Activated naive CD8-positive, alpha-beta T cell treated with anti-CD3 and anti-CD28 coated beads, Interleukin-2, amount 50 U/mL, for 24 hours (primary cell): ENCODE data around the gene SARS2.
"Not testable (repeated sequence)": the region's sequence is repeated elsewhere in the genome, so short reads cannot be mapped to it uniquely, and the experiment has no call there.

Source experiments
- ATAC-seq: fragments of 150-1000 bp; cut with Tn5 transposase; one replicate; pipeline ENCODE4 v1.10.0; 2021
- DNase-seq: peaks from one replicate; pipeline ENCODE4 v3.0.0; 2021
- H3K27ac Mint-ChIP-seq: one replicate; pipeline ENCODE4 v1.8.0; 2021; ENCODE audit warnings: mild to moderate bottlenecking, mixed read lengths
- H3K27me3 Mint-ChIP-seq: one replicate; pipeline ENCODE4 v1.8.0; 2021; ENCODE audit warnings: mixed read lengths
- H3K36me3 Mint-ChIP-seq: one replicate; pipeline ENCODE4 v1.8.0; 2021; ENCODE audit warnings: low read depth, mixed read lengths
- H3K4me1 Mint-ChIP-seq: one replicate; pipeline ENCODE4 v1.8.0; 2021; ENCODE audit warnings: mixed read lengths
- H3K4me3 Mint-ChIP-seq: one replicate; pipeline ENCODE4 v1.8.0; 2021; ENCODE audit warnings: mild to moderate bottlenecking, moderate library complexity, mixed read lengths
- H3K9me3 Mint-ChIP-seq: one replicate; pipeline ENCODE4 v1.8.0; 2021; ENCODE audit warnings: mixed read lengths

SARS2 gene

DNA sequence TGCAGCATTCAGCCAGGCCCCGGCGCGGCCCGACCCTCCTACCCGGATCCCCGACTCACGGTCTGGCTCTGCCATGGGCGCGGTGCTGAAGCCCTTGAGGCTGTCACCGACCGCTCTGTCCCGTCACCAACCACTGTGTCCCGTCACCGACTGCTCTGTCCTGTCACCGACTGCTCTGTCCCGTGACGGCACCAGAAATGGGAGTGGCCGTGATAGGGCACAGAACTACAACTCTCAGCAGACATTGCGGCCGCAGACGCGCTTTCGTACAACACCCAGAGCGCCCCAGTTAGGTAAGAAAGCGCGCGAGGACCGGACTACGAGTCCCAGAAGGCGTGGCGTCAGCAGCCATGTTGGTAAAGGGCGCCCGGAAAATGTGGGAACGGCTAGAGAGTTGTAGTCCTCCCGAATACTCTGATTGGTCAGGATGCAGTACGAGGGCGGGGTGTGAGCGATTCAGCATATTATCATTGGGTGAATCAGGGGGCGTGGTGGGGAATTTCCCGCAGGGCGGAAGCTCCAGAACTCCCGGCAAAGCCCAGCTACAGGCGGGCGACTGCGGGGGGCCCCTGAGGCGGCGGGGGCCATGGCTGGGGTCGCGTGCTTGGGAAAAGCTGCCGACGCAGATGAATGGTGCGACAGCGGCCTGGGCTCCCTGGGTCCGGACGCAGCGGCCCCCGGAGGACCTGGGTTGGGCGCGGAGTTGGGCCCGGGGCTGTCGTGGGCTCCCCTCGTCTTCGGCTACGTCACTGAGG is 30.9 kb downstream of the SARS2 start, which contains the start of the genes NFKBIB and SIRT2:
Gene NFKBIB, plus strand, starts transcription at position 523 of the 755 bp plus-strand sequence. Its CDS starts 64 bp downstream, at position 587.
Gene SIRT2, minus strand, starts transcription at position 172 of the 755 bp plus-strand sequence. Its CDS starts 97 bp downstream, at position 75.
- H3K27me3 Mint-ChIP-seq, result no peaks in the 10 kb centered on the region
- ATAC-seq, result peak; percentile 96
- H3K27ac Mint-ChIP-seq, result peak within 1 kb of the TSS; percentile 93
- H3K4me1 Mint-ChIP-seq, result peaks cover 49% of the 10 kb centered on the region
- H3K36me3 Mint-ChIP-seq, result peaks cover 21% of the 10 kb centered on the region
- peak; percentile 98 for DNase-seq
- H3K9me3 Mint-ChIP-seq, result peaks cover 4% of the 10 kb centered on the region
- peak within 1 kb of the TSS; percentile 98 for H3K4me3 Mint-ChIP-seq

DNA sequence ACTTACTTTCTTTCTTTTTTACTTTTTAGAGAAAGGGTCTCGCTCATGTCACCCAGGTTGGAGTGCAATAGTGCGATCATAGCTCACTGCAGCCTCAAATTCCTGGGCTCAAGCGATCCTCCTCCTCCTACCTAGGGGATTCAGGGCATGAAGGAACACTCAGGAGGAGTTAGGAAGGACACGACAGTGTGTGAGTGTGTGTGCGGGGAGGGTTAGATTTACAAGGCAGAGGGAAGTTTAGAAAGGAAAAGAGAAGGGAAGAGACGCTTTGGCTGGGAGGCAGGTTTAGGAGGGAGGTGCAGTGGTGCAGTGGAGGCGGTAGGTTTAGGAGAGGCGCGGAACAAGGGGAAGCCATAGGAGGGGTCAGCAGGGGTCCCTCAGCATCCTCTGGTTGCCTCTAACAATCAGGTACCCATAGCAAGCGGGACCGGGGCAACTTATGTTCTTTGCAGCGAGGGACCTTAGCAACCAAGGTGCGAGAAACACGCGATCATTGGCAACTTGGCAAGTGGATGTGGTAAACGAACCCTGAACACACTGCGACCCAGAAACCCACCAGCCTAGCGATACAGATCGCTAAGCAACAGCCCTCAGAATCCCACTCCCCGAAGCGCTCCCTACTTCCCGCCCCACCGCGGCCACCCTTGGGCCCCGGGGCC is 31.6 kb downstream of the SARS2 start:
- Mint-ChIP-seq H3K9me3 (peaks cover 4% of the 10 kb centered on the region), H3K36me3 (peaks cover 15% of the 10 kb centered on the region), H3K4me3 (peak overlapping the region; percentile 98), H3K4me1 (peaks cover 42% of the 10 kb centered on the region), H3K27me3 (no peaks in the 10 kb centered on the region), H3K27ac (peak overlapping the region; percentile 93)
- DNase-seq (no peak), ATAC-seq (no peak)

DNA sequence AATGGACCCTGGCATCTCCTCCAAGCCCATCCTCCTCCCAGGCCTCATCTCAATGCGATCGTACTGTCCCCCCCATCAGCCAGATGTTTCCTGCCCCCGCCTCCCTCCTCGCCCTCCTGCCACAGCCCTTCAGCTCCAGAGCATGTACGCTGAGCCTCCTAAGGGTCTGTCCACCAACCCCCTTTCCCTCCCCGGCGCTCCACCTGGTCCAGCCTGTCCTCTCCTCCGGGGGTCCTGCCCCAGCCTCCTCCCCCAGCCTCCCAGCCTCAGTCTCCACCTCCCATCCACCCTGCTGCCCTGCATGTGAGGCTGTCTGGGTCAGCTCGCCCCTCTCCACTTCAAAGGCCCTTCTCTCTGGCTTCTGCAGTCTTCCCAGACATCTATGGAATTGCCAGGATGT is 35.6 kb downstream of the SARS2 start:
- no peak for DNase-seq
- no peak overlapping the region for H3K4me3 Mint-ChIP-seq
- H3K27ac Mint-ChIP-seq, result no peak overlapping the region
- H3K27me3 Mint-ChIP-seq, result no peaks in the 10 kb centered on the region
- ATAC-seq, result no peak
- peaks cover 3% of the 10 kb centered on the region for H3K36me3 Mint-ChIP-seq
- peaks cover 19% of the 10 kb centered on the region for H3K4me1 Mint-ChIP-seq
- H3K9me3 Mint-ChIP-seq, result no peaks in the 10 kb centered on the region

DNA sequence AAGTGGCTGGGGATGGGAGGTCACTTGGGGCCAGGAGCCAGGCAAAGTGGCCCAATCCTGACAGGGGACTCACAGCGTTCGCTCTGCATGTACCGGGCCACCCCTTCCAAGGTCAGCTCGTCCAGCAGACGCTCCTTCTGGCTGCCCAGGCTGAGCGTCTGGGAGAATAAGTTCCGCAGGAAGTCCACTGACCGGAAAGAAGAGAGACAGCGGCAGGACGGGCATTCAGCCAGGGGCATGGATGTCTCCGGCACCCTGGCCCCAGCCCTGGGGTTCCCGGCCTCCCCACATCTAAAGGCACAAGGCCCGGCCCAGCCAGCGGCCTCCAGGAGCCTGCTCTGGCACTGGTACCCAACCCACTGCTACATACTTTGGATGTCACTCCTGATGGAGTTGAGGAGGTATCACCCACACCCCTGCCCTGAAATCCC is 37.2 kb downstream of the SARS2 start:
- H3K27ac Mint-ChIP-seq, result no peak overlapping the region

DNA sequence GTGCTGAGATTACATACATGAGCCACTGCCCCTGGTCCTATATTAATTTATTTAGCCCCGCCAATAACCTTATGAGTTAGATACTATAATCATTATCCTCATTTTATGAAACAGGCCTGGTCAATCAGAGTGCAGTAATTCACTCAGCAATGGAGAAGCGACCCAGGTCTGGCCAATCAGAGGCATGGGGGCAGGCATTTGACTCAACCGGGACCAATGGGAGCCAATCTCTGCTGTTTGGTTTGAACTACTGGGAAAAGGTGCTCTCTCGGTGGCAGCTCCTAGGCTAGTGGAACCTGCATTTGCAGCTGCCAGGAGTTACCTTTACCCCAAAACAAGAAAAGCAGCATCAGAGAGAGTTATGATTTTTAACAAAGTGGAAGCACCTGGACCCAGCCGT is 37.7 kb downstream of the SARS2 start:
- Mint-ChIP-seq H3K9me3 (no peaks in the 10 kb centered on the region), H3K27me3 (no peaks in the 10 kb centered on the region), H3K4me1 (peaks cover 6% of the 10 kb centered on the region), H3K27ac (no peak overlapping the region), H3K36me3 (peaks cover 5% of the 10 kb centered on the region), H3K4me3 (no peak overlapping the region)
- ATAC-seq, result no peak
- DNase-seq, result no peak

More for the DNA sequence above, 37.2 kb downstream of the SARS2 start:
- ATAC-seq (no peak), DNase-seq (no peak)
- Mint-ChIP-seq H3K4me1 (peaks cover 9% of the 10 kb centered on the region), H3K36me3 (peaks cover 5% of the 10 kb centered on the region), H3K27me3 (no peaks in the 10 kb centered on the region), H3K9me3 (no peaks in the 10 kb centered on the region), H3K4me3 (no peak overlapping the region)

DNA sequence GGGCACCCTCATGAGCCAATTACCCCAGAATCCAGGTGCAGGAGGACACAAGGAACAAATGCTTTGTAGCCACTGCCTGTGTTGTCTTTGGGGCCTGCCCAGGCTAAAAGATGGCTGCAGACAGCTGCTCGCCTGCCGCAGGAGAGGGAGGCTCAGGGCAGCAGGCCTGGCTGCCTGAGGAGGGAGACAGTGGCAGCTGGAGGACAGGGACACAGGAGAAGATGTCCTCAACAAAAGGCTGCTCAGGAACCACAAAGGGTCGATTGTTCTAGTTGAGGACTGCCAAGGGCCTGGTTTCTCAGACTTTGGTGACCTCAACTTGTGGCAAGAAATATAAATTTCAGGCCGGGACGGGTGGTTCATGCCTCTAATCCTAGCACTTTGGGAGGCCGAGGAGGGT is 38.8 kb downstream of the SARS2 start:
- Mint-ChIP-seq H3K36me3 (peaks cover 5% of the 10 kb centered on the region), H3K27me3 (no peaks in the 10 kb centered on the region), H3K4me3 (no peak overlapping the region), H3K4me1 (no peaks in the 10 kb centered on the region), H3K9me3 (no peaks in the 10 kb centered on the region), H3K27ac (no peak overlapping the region)
- no peak for DNase-seq
- ATAC-seq, result no peak

DNA sequence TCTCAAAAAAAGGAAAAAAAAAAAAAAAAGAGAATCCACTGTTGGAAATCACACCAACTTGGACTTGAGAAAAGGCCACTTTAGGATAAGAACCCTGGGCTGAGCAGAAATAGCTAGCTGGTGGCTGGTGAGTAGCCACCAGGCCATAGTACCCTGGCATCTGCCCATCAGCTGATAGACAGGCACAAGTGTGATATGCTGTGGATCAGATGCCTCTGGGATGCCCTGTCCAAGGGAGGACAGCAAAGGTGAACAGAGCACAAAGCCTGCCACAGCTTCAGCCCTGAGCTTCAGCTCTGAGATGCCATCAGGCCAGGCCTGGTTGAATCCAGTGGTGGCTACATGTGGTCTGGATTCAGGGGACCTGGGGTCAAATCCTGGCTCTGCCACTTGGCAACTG is 39.9 kb downstream of the SARS2 start:
- H3K4me1 Mint-ChIP-seq, result no peaks in the 10 kb centered on the region

DNA sequence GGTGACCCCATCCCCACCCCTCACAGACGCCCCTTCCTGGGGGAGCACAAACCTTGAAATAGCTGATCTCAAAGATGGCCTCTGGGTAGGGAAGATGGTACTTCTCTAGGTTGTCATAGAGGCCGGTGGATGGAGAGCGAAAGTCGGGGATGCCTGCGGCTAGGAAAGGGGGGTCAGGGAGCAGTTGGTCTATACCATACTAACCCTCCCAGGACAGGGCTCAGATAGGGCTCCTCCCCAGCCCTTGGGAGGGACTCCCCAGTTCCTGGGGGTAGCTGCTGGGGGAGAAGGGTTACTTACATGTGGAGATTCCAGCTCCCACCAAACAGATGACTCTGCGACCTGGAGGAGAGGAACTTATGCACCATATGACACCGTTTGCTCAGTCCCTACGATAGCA is 40.8 kb downstream of the SARS2 start:
- Mint-ChIP-seq H3K9me3 (no peaks in the 10 kb centered on the region), H3K36me3 (peaks cover 5% of the 10 kb centered on the region)
- no peak for ATAC-seq

More for the DNA sequence above, 39.9 kb downstream of the SARS2 start:
- Mint-ChIP-seq H3K27me3 (no peaks in the 10 kb centered on the region), H3K9me3 (no peaks in the 10 kb centered on the region), H3K36me3 (peaks cover 5% of the 10 kb centered on the region), H3K27ac (no peak overlapping the region), H3K4me3 (no peak overlapping the region)
- DNase-seq (no peak), ATAC-seq (no peak)

DNA sequence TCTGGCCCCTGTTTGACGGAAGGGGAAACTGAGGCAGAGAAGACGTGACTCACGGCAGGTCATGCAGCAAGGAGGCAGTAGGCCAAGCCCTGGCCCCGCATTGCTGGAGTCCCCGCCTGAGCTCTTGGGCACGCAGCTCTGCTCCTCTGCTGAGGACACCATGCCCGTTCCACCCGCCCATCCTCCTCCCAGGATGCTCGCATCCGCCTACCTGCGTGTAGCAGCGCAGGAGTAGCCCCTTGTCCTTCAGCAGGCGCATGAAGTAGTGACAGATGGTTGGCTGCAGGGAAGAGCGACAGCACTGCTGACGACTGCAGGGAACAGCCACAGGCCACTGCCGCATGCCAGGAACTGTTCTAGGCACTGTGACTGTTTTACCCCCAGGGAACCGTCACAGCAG is 41.7 kb downstream of the SARS2 start:
- no peak for ATAC-seq
- peaks cover 5% of the 10 kb centered on the region for H3K36me3 Mint-ChIP-seq
- H3K27ac Mint-ChIP-seq, result no peak overlapping the region
- no peak overlapping the region for H3K4me3 Mint-ChIP-seq
- H3K4me1 Mint-ChIP-seq, result no peaks in the 10 kb centered on the region
- no peak for DNase-seq
- H3K9me3 Mint-ChIP-seq, result no peaks in the 10 kb centered on the region
- H3K27me3 Mint-ChIP-seq, result no peaks in the 10 kb centered on the region

More for the DNA sequence above, 40.8 kb downstream of the SARS2 start:
- Mint-ChIP-seq H3K27ac (no peak overlapping the region), H3K27me3 (no peaks in the 10 kb centered on the region), H3K4me1 (no peaks in the 10 kb centered on the region), H3K4me3 (no peak overlapping the region)
- no peak for DNase-seq

DNA sequence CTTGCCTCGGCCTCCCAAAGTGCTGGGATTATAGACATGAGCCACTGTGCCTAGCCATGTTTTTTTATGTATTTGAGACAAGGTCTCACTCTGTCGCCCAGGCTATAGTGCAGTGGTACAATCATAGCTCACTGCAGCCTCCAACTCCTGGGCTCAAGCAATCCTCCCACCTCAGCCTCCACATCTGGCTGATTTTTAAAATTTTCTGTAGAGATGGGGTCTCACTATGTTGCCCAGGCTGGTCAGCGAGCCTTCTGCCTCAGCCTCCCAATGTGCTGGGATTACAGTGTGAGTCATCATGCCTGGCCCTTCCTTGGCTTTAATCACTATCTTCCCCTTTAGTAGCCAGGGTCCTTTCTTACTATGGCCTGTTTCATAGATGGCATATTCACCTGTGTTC is 45.9 kb downstream of the SARS2 start:
- H3K27ac Mint-ChIP-seq, H3K4me1 Mint-ChIP-seq, H3K4me3 Mint-ChIP-seq, H3K27me3 Mint-ChIP-seq, H3K9me3 Mint-ChIP-seq, DNase-seq, H3K36me3 Mint-ChIP-seq, ATAC-seq: not testable (repeated sequence)

DNA sequence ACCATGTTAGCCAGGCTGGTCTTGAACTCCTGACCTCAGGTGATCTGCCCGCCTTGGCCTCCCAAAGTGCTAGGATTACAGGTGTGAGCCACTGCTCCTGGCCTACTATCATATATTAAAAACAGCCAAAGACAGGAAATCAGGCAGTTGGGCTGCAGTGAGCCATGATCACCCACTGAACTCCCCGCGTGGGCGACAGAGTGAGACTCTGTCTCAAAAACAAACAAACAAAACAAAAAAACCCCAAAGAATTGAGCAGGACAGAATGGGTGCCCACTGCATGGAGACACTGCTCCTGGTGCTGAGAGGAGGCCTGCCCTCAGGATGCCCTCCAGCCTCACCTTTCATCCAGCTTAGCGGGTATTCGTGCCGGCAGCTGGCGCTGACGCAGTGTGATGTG is 47.3 kb downstream of the SARS2 start:
- Mint-ChIP-seq H3K4me1 (peaks cover 12% of the 10 kb centered on the region), H3K36me3 (no peaks in the 10 kb centered on the region), H3K27me3 (no peaks in the 10 kb centered on the region), H3K27ac (no peak overlapping the region), H3K9me3 (no peaks in the 10 kb centered on the region), H3K4me3 (no peak overlapping the region)
- no peak for ATAC-seq
- no peak for DNase-seq

DNA sequence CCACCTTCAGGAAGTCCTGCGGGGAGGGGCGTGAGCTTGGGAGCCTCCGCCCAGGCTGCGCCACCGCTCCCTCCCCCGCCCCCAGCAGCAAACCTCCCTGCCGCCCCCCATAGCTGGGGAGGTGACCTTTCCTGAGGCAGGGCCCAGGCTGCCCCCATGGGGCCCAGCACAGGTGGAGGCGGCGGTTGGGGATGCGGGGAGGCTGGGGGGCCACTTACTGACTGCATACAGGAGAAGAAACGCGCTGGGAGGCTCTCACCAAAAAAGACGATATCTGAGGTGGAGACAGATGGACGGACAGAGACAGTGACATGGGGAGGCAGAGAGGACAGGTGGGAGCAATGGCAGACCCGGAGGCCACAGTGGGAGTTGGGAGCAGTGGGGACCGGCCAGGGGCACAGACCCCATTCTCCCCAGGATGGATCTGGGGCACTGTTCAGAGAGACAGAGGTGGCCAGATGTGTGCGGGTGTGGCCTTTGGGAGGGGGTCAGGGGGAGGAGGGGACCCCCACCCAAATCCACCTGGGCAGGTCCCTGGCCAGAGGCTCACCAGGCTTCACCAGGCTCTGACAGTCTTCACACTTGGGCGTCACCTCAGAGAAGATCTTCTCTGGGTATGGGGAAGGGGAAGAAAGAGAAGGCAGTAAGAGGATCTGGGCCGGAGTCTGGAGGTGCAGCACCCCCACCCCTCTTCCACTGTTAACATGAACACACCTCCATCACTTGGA is 49.5 kb downstream of the SARS2 start:
- Mint-ChIP-seq H3K4me3 (no peak overlapping the region), H3K4me1 (peaks cover 29% of the 10 kb centered on the region), H3K9me3 (no peaks in the 10 kb centered on the region), H3K27me3 (no peaks in the 10 kb centered on the region), H3K36me3 (peaks cover 2% of the 10 kb centered on the region), H3K27ac (peak overlapping the region; percentile 14)
- DNase-seq (no peak), ATAC-seq (no peak)

DNA sequence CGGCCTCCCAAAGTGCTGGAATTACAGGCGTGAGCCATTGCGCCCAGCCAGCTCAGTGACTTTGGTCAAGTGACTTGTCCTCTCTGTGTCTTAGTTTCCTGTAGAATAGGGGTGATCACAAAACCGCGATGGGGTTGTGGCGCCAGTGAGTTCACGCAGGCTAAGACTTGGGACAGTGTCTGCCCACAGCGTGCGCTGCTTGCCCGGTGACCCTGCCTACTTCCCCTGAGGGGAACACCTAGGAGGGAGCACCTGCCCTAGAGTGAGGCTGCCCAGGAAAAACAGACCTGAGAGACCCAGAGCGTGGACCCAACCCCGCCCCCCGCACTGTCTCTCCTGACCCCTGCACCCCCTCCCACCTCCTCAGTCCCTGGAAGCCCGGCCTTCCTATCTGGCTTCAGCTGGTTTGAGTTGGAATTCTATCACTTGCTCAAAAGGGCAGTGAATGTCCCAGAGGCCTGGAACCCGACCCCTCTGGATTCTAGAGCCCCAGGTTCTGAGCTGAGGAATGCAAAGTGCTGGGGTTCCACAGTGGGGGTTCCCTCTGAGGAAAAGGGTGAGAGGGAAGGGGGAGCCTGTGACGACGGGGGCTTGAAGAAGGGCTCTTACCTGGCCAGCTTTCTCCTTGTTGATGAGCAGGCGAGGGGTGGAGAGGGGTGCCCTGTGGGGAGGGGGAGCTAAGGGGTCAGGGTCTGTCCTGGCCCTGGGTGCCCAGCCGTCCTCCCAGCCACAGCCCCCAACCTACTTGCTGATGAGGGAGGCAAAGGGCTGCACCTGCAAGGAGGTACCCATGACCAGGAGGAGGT is 50.3 kb downstream of the SARS2 start:
- H3K27me3 Mint-ChIP-seq, result no peaks in the 10 kb centered on the region
- ATAC-seq, result no peak
- peak overlapping the region; percentile 26 for H3K4me3 Mint-ChIP-seq
- H3K27ac Mint-ChIP-seq, result peak overlapping the region; percentile 60
- no peaks in the 10 kb centered on the region for H3K9me3 Mint-ChIP-seq
- H3K4me1 Mint-ChIP-seq, result peaks cover 29% of the 10 kb centered on the region
- H3K36me3 Mint-ChIP-seq, result peaks cover 2% of the 10 kb centered on the region
- no peak for DNase-seq

DNA sequence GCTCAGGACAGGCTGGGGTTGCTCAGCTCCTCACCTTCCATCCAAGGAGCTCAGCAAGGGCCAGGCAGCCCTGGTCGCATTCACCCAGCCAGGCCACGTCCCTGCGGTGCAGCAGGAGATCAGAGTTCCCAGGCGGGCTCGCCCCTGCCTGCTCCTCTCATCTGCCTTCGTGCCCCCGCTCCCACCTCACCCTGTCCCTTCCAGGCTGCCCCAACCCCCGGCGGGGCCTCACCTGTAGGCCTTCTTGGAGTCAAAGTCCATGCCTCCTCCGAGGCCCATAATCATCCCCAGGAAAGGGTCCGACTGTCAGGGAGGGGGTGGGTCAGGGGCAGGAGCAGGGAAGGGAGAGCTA is 51.2 kb downstream of the SARS2 start:
- no peak for DNase-seq
- Mint-ChIP-seq H3K27me3 (no peaks in the 10 kb centered on the region), H3K36me3 (peaks cover 2% of the 10 kb centered on the region), H3K4me3 (no peak overlapping the region), H3K4me1 (peaks cover 29% of the 10 kb centered on the region), H3K27ac (peak overlapping the region; percentile 97), H3K9me3 (no peaks in the 10 kb centered on the region)
- no peak for ATAC-seq
